K562 (cell line): ENCODE data around the gene RPL35. TPM values are rescaled to one million over a fixed set of nuclear protein-coding genes. Genes with fewer than 3 reads are reported as not detected.

Experiments used
- CHD4 ChIP-seq: fragments of 200-600 bp; sonication (generic); IDR thresholded peaks from 3 replicates; pipeline ENCODE4 v1.6.1; 2012; ENCODE audit warnings: low read depth, mild to moderate bottlenecking, mixed read lengths, low read length, inconsistent platforms; ENCODE audit not compliant: insufficient read depth, insufficient replicate concordance, poor library complexity, severe bottlenecking
- DNMT1 ChIP-seq: fragments of 450-650 bp; IDR thresholded peaks from 2 replicates; pipeline ENCODE4 v1.6.1; 2016; ENCODE audit warnings: antibody characterized with exemption, mild to moderate bottlenecking
- ETV5 ChIP-seq: sonication (generic); formaldehyde crosslinking; IDR thresholded peaks from 2 replicates; pipeline ENCODE4 v1.4.0; 2020; ENCODE audit warnings: low read depth, mild to moderate bottlenecking, missing genetic modification reagents
- MCM3 ChIP-seq: fragments of 450-650 bp; IDR thresholded peaks from 2 replicates; pipeline ENCODE4 v1.6.1; 2016
- MTF1 ChIP-seq: fragments of 250-450 bp; sonication (Bioruptor Pico); IDR thresholded peaks from 2 replicates; pipeline ENCODE4 v1.9.0; 2021; ENCODE audit warnings: moderate library complexity, mild to moderate bottlenecking, inconsistent platforms, borderline replicate concordance
- POLR3A ChIP-seq: IDR thresholded peaks from 2 replicates; pipeline ENCODE4 v1.6.1; 2011; ENCODE audit warnings: borderline replicate concordance, mild to moderate bottlenecking, moderate library complexity; ENCODE audit not compliant: insufficient read length, insufficient read depth; ENCODE audit errors: extremely low read depth
- PRMT5 ChIP-seq: sonication (generic); formaldehyde crosslinking; IDR thresholded peaks from 2 replicates; pipeline ENCODE4 v1.5.0; 2020; ENCODE audit warnings: missing genetic modification reagents
- PURB ChIP-seq: sonication (generic); formaldehyde crosslinking; IDR thresholded peaks from 2 replicates; pipeline ENCODE4 v1.9.0; 2021; ENCODE audit warnings: low read depth, mild to moderate bottlenecking, missing genetic modification reagents
- SIRT6 ChIP-seq: IDR thresholded peaks from one replicate; pipeline ENCODE4 v1.6.1; 2012; ENCODE audit warnings: low read depth, mild to moderate bottlenecking, control low read depth, inconsistent platforms, low read length, moderate library complexity
- SNRNP70 ChIP-seq: fragments of 200-400 bp; formaldehyde crosslinking; optimal IDR thresholded peaks from 2 replicates; pipeline ENCODE3; 2017; ENCODE audit warnings: low read depth, low read length
- TARDBP ChIP-seq: fragments of 450-650 bp; IDR thresholded peaks from 2 replicates; pipeline ENCODE4 v1.6.1; 2016
- TEAD4 ChIP-seq, 2 experiments: sonication (generic) in 1 of 2; formaldehyde crosslinking in 1 of 2; IDR thresholded peaks; 2 replicates each; pipeline versions ENCODE4 v1.6.1 to v1.8.0; 2012 to 2022; ENCODE audit warnings: borderline replicate concordance in 1 of 2, inconsistent platforms in 1 of 2, low read length in 1 of 2, mild to moderate bottlenecking in 1 of 2, missing genetic modification reagents in 1 of 2
- ZNF239 ChIP-seq: fragments of 250-450 bp; sonication (Bioruptor Pico); IDR thresholded peaks from 2 replicates; pipeline ENCODE4 v1.4.0; 2020; ENCODE audit warnings: mild to moderate bottlenecking
- ZNF764 ChIP-seq: fragments of 250-450 bp; sonication (Bioruptor Pico); IDR thresholded peaks from 2 replicates; pipeline ENCODE4 v1.4.0; 2020; ENCODE audit warnings: low read depth, mild to moderate bottlenecking, moderate library complexity
- polyA plus RNA-seq, 8 experiments: library from polyadenylated mRNA; depleted of rRNA in 4 of 8; stranded (reverse) in 5 of 8; unstranded in 3 of 8; fragments of >200 nt; fragmentation: Nextera tagmentation in 2 of 8; fragmentation: Illumina TruSeq in 1 of 8; extraction: Ambion mirVana in 2 of 8; extraction: Trizol in 1 of 8; gene quantifications; 2 replicates each; pipeline versions ENCODE4 v1.2.1 to v1.2.3, GENCODE V29; 2011 to 2014; ENCODE audit warnings: inconsistent platforms in 1 of 8, missing spikeins in 1 of 8
- total RNA-seq, 7 experiments: library from RNA; depleted of rRNA in 6 of 7; stranded (reverse); fragments of >200 nt in 6 of 7; fragmentation: Illumina TruSeq in 2 of 7; extraction: Trizol in 2 of 7; gene quantifications; 2 replicates each; pipeline versions ENCODE4 v1.2.1 to v1.2.3, GENCODE V29; 2011 to 2021; ENCODE audit warnings: low replicate concordance in 1 of 7
- TF ChIP-seq, protein P1 (sequence below): fragments of 200-800 bp; sonication (Bioruptor generic); IDR thresholded peaks from 2 replicates; pipeline ENCODE4 v1.6.1; 2016; ENCODE audit warnings: missing genetic modification characterization, missing compliant biosample characterization
- TF ChIP-seq, protein P2 (sequence below): sonication (generic); formaldehyde crosslinking; IDR thresholded peaks from 2 replicates; pipeline ENCODE4 v1.8.1; 2023; ENCODE audit warnings: mild to moderate bottlenecking, missing genetic modification reagents
- TF ChIP-seq, protein P3 (sequence below): fragments of 450-650 bp; IDR thresholded peaks from one replicate; pipeline ENCODE4 v1.6.1; 2018; ENCODE audit warnings: mild to moderate bottlenecking, moderate library complexity; ENCODE audit not compliant: partially characterized antibody
- TF ChIP-seq, protein P4 (sequence below): fragments of 250-450 bp; sonication (Bioruptor Pico); IDR thresholded peaks from 2 replicates; pipeline ENCODE4 v1.4.0; 2020; ENCODE audit warnings: mild to moderate bottlenecking, moderate library complexity

RPL35 gene
- total and polyA plus RNA-seq, 9 of the 15 experiments (the other 6 are each of a cell fraction or from before 2014, with no cell fraction given): 1,755 to 5,101 (median 3,405) TPM

DNA sequence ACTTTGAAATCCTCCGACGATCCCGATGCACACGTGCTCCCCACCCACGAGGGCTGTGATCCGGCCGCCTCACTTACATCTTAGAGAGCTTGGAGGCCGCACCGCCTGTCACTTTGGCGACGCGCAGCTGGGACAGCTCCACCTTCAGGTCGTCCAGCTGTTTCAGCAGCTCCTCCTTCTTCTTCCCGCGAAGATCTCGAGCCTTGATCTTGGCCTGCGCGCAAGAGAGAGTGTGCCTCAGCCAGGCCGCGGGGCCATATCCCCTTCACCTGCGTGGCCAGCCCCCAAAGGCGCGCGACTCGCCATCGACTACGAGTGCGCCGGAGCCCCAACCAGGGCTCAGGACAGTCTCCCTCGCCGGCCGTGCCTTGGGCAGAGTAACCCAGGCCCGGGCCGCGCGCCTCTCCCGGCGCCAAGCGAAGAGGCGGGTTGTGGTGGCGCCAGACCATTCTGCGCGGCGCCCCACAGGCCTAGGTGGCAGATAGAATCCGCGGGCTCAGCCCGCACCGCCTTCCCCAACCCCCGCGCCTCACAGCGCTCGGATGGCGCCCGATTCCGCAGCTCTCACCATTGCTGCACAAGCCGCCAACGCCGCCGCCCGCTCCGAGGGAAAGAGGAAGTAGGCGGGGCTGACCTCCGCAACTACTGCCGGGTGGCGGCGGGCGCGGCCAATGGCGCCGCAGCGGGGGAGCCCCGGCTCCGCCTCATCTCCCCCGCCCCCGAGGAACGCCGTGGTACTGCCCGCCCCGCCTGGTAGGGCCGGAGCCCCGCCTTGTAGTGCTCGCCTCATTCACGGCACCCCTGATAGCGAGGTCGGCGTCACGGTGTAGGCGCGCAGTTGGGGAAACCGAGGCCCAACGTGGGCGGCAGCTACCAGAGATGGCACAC, at the start of gene RPL35, which contains the start of gene ARPC5L (continued):
- TF ChIP-seq, protein P1, sequence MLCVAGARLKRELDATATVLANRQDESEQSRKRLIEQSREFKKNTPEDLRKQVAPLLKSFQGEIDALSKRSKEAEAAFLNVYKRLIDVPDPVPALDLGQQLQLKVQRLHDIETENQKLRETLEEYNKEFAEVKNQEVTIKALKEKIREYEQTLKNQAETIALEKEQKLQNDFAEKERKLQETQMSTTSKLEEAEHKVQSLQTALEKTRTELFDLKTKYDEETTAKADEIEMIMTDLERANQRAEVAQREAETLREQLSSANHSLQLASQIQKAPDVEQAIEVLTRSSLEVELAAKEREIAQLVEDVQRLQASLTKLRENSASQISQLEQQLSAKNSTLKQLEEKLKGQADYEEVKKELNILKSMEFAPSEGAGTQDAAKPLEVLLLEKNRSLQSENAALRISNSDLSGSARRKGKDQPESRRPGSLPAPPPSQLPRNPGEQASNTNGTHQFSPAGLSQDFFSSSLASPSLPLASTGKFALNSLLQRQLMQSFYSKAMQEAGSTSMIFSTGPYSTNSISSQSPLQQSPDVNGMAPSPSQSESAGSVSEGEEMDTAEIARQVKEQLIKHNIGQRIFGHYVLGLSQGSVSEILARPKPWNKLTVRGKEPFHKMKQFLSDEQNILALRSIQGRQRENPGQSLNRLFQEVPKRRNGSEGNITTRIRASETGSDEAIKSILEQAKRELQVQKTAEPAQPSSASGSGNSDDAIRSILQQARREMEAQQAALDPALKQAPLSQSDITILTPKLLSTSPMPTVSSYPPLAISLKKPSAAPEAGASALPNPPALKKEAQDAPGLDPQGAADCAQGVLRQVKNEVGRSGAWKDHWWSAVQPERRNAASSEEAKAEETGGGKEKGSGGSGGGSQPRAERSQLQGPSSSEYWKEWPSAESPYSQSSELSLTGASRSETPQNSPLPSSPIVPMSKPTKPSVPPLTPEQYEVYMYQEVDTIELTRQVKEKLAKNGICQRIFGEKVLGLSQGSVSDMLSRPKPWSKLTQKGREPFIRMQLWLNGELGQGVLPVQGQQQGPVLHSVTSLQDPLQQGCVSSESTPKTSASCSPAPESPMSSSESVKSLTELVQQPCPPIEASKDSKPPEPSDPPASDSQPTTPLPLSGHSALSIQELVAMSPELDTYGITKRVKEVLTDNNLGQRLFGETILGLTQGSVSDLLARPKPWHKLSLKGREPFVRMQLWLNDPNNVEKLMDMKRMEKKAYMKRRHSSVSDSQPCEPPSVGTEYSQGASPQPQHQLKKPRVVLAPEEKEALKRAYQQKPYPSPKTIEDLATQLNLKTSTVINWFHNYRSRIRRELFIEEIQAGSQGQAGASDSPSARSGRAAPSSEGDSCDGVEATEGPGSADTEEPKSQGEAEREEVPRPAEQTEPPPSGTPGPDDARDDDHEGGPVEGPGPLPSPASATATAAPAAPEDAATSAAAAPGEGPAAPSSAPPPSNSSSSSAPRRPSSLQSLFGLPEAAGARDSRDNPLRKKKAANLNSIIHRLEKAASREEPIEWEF: no peak
- TF ChIP-seq CHD4: no peak
- TF ChIP-seq, protein P2, sequence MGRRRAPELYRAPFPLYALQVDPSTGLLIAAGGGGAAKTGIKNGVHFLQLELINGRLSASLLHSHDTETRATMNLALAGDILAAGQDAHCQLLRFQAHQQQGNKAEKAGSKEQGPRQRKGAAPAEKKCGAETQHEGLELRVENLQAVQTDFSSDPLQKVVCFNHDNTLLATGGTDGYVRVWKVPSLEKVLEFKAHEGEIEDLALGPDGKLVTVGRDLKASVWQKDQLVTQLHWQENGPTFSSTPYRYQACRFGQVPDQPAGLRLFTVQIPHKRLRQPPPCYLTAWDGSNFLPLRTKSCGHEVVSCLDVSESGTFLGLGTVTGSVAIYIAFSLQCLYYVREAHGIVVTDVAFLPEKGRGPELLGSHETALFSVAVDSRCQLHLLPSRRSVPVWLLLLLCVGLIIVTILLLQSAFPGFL: no peak
- TF ChIP-seq PURB (CRISPR knock-in tag): no peak
- TF ChIP-seq ZNF239: no peak
- no peak for TF ChIP-seq PRMT5
- no peak for TF ChIP-seq TARDBP
- TF ChIP-seq, protein P3, sequence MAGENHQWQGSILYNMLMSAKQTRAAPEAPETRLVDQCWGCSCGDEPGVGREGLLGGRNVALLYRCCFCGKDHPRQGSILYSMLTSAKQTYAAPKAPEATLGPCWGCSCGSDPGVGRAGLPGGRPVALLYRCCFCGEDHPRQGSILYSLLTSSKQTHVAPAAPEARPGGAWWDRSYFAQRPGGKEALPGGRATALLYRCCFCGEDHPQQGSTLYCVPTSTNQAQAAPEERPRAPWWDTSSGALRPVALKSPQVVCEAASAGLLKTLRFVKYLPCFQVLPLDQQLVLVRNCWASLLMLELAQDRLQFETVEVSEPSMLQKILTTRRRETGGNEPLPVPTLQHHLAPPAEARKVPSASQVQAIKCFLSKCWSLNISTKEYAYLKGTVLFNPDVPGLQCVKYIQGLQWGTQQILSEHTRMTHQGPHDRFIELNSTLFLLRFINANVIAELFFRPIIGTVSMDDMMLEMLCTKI: no peak
- no peak for TF ChIP-seq MTF1
- TF ChIP-seq, protein P4, sequence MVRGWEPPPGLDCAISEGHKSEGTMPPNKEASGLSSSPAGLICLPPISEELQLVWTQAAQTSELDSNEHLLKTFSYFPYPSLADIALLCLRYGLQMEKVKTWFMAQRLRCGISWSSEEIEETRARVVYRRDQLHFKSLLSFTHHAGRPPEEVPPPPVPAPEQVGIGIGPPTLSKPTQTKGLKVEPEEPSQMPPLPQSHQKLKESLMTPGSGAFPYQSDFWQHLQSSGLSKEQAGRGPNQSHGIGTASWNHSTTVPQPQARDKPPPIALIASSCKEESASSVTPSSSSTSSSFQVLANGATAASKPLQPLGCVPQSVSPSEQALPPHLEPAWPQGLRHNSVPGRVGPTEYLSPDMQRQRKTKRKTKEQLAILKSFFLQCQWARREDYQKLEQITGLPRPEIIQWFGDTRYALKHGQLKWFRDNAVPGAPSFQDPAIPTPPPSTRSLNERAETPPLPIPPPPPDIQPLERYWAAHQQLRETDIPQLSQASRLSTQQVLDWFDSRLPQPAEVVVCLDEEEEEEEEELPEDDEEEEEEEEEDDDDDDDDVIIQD (CRISPR knock-in tag): no peak
- TF ChIP-seq SIRT6: no peak
- TF ChIP-seq POLR3A: no peak
- 0 out of 2 replicates have a peak, but pooled peaks have one; percentile 7 for TF ChIP-seq TEAD4 (IDR thresholded peaks at IDR 0.05; ENCODE audit: low read length)
- TF ChIP-seq TEAD4 (CRISPR knock-in tag; IDR thresholded peaks at IDR 0.05; ENCODE audit: borderline replicate concordance): no peak
- no peak for TF ChIP-seq MCM3
- no peak for TF ChIP-seq ETV5 (CRISPR knock-in tag)
- no peak for TF ChIP-seq DNMT1
- no peak for TF ChIP-seq ZNF764
- no peak for TF ChIP-seq SNRNP70
